HEK293T (cell line): ENCODE data around the gene C9orf43.

Experiments used
- CTCF ChIA-PET: fragments of 350-600 bp; formaldehyde crosslinking; extraction: SDS; loops from one replicate; lab custom pipeline; 2021; ENCODE audit warnings: antibody characterized with exemption, inconsistent platforms; lab: Yijun Ruan, JAX
- POLR2A ChIA-PET: fragments of 350-600 bp; formaldehyde crosslinking; extraction: SDS; loops from one replicate; lab custom pipeline; 2020; ENCODE audit warnings: antibody characterized with exemption, inconsistent platforms; lab: Yijun Ruan, JAX
- DNase-seq: peaks from one replicate; pipeline ENCODE4 v3.0.0; 2012; ENCODE audit warnings: mixed read lengths; ENCODE audit errors: extremely low spot score
- ARNT ChIP-seq: fragments of 450-650 bp; IDR thresholded peaks from 2 replicates; pipeline ENCODE4 v1.6.1; 2017; ENCODE audit warnings: mild to moderate bottlenecking
- BHLHE40 ChIP-seq: fragments of 450-650 bp; IDR thresholded peaks from 2 replicates; pipeline ENCODE4 v1.6.1; 2016; ENCODE audit warnings: mild to moderate bottlenecking, moderate library complexity, borderline replicate concordance
- CTBP1 ChIP-seq: fragments of 450-650 bp; IDR thresholded peaks from 2 replicates; pipeline ENCODE4 v1.6.1; 2016; ENCODE audit warnings: borderline replicate concordance
- ELF4 ChIP-seq: fragments of 450-650 bp; IDR thresholded peaks from 2 replicates; pipeline ENCODE4 v1.6.1; 2017; ENCODE audit warnings: antibody characterized with exemption
- FOXA1 ChIP-seq: fragments of 450-650 bp; IDR thresholded peaks from 2 replicates; pipeline ENCODE4 v1.6.1; 2016; ENCODE audit warnings: mild to moderate bottlenecking
- FOXK2 ChIP-seq: fragments of 450-650 bp; IDR thresholded peaks from 2 replicates; pipeline ENCODE4 v1.6.1; 2016; ENCODE audit warnings: mild to moderate bottlenecking
- FOXM1 ChIP-seq: fragments of 450-650 bp; IDR thresholded peaks from 2 replicates; pipeline ENCODE4 v1.6.1; 2017; ENCODE audit warnings: mild to moderate bottlenecking, borderline replicate concordance
- HDGF ChIP-seq: fragments of 450-650 bp; IDR thresholded peaks from 2 replicates; pipeline ENCODE4 v1.6.1; 2017; ENCODE audit warnings: antibody characterized with exemption, borderline replicate concordance
- L3MBTL2 ChIP-seq: fragments of 450-650 bp; conservative IDR thresholded peaks from 2 replicates; pipeline ENCODE4 v1.6.1; 2016; ENCODE audit warnings: mild to moderate bottlenecking
- LEF1 ChIP-seq: fragments of 450-650 bp; IDR thresholded peaks from 2 replicates; pipeline ENCODE4 v1.6.1; 2017; ENCODE audit warnings: mild to moderate bottlenecking, borderline replicate concordance
- NFRKB ChIP-seq: fragments of 450-650 bp; IDR thresholded peaks from 2 replicates; pipeline ENCODE4 v1.6.1; 2016; ENCODE audit warnings: mild to moderate bottlenecking, moderate library complexity
- PKNOX1 ChIP-seq: fragments of 450-650 bp; IDR thresholded peaks from 2 replicates; pipeline ENCODE4 v1.6.1; 2016
- SP1 ChIP-seq: fragments of 450-650 bp; IDR thresholded peaks from 2 replicates; pipeline ENCODE4 v1.6.1; 2017
- SUZ12 ChIP-seq: fragments of 450-650 bp; IDR thresholded peaks from 2 replicates; pipeline ENCODE4 v1.6.1; 2016; ENCODE audit warnings: mild to moderate bottlenecking
- TARDBP ChIP-seq: fragments of 450-650 bp; IDR thresholded peaks from 2 replicates; pipeline ENCODE4 v1.6.1; 2016
- ZNF384 ChIP-seq: fragments of 450-650 bp; IDR thresholded peaks from 2 replicates; pipeline ENCODE4 v1.6.1; 2016

The C9orf43 gene

GRCh38 chr9:113475031-113475430 is 64.5 kb downstream of the C9orf43 start:
- POLR2A ChIA-PET, result no interaction called here
- CTCF ChIA-PET, result no interaction called here
- no peak for DNase-seq
- TF ChIP-seq FOXK2, result no peak
- TF ChIP-seq FOXM1, result no peak
- no peak for TF ChIP-seq TARDBP
- TF ChIP-seq SUZ12, result no peak
- no peak for TF ChIP-seq ARNT
- TF ChIP-seq PKNOX1, result no peak
- TF ChIP-seq BHLHE40, result no peak
- TF ChIP-seq NFRKB, result no peak
- no peak for TF ChIP-seq HDGF

GRCh38 chr9:113475992-113476391 is 65.4 kb downstream of the C9orf43 start:
- ChIA-PET POLR2A (no interaction called here), CTCF (interaction anchor here (0.6 kb wide), 1 partner anchor 9 kb away, joined by 3 read pairs; no protein-coding TSS in a partner anchor)
- DNase-seq, result no peak
- TF ChIP-seq SUZ12 (no peak), CTBP1 (no peak), FOXA1 (no peak), PKNOX1 (no peak), SP1 (no peak), HDGF (no peak), NFRKB (no peak)

GRCh38 chr9:113476511-113476916 is 66.0 kb downstream of the C9orf43 start:
- no peak for TF ChIP-seq BHLHE40
- no peak for DNase-seq
- ChIA-PET POLR2A (no interaction called here), CTCF (interaction anchor here (0.6 kb wide), 1 partner anchor 9 kb away, joined by 3 read pairs; no protein-coding TSS in a partner anchor)

- TF ChIP-seq L3MBTL2 (no peak), FOXM1 (no peak), SUZ12 (no peak), FOXK2 (no peak), FOXA1 (no peak), HDGF (no peak), ARNT (no peak), NFRKB (no peak), LEF1 (no peak), SP1 (no peak), PKNOX1 (no peak), ZNF384 (no peak), BHLHE40 (no peak), TARDBP (no peak), ELF4 (no peak), CTBP1 (no peak)
- ChIA-PET CTCF (no interaction called here), POLR2A (no interaction called here)
- DNase-seq, result no peak
Measured at GRCh38 chr9:113477058-113477457, 66.5 kb downstream of the C9orf43 start.

- POLR2A ChIA-PET, result no interaction called here
- TF ChIP-seq ARNT (no peak), NFRKB (no peak), ELF4 (no peak), TARDBP (no peak), SUZ12 (no peak), BHLHE40 (no peak), LEF1 (no peak), HDGF (no peak), ZNF384 (no peak), FOXA1 (no peak), PKNOX1 (no peak), FOXK2 (no peak), CTBP1 (no peak), FOXM1 (no peak), SP1 (no peak), L3MBTL2 (no peak)
- DNase-seq, result no peak
- CTCF ChIA-PET, result no interaction called here
Measured at GRCh38 chr9:113477661-113478060, 67.1 kb downstream of the C9orf43 start.

- CTCF ChIA-PET, result no interaction called here
- TF ChIP-seq PKNOX1 (no peak), FOXM1 (no peak)
- no peak for DNase-seq
- POLR2A ChIA-PET, result no interaction called here
Measured at GRCh38 chr9:113479174-113479621, 68.7 kb downstream of the C9orf43 start.
